ENCODE data around the gene KYNU. TPM values are rescaled to one million over a fixed set of nuclear protein-coding genes. Genes with fewer than 3 reads are reported as not detected.

KYNU gene
- total and polyA plus RNA-seq, 2 of the 13 experiments (the other 11 are each of a cell fraction or from before 2014, with no cell fraction given): 21.9 to 68.6 TPM

DNA sequence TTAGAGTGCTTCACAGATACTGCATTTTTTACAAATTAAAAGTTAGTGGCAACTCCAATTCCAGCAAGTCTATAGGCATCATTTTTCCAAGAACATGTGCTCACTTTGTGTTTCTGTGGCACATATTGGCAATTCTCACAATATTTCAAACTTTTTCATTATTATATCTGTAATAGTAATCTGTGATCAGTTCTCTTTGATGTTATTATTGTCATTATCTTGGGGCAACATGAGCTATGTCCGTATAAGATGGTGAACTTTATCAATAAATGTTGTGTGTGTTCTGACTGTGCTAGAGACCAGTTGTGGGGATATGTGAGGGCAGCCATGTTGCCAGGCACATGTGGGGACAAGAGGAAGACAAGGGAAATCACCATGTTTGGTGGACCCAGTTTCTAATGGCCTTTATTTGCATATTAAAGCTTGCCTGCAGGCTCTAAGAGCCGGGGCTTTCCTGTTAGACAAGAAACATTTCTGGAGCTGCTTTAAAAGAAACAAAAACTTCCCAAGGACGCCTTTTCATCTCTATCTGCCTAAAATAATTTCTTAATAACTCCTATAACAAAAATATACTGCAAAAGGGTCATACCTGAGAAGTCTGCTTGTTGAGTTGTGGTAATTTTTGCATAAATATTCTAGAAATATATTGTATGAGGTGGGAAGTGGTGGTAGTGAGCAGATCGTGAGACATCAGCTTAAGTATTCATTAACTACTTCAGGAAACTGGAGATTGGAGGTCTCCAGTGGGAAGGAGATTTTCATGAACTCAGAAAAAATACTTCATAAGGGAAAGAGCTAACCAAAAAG lies 37.2 kb downstream of the KYNU start:
- WGBS (ENCODE audit: low lambda C conversion rate): 98% methylated on average over 4 of the region's 4 CpGs
- Histone ChIP-seq H3K27ac (ENCODE audit: extremely low read length, insufficient read depth, low read length) (no peak overlapping the region), H3K9me3 (ENCODE audit: low read length) (no peaks in the 10 kb centered on the region), H2AFZ (ENCODE audit: low read length) (no peak overlapping the region), H3K4me1 (ENCODE audit: insufficient read depth, low read length) (peaks cover 13% of the 10 kb centered on the region), H3K9ac (ENCODE audit: insufficient read depth, low read depth, low read length) (no peak overlapping the region), H3K4me3 (replicated peaks in 1 of 3; ENCODE audit: insufficient read depth in 1 of 3, low read depth in 2 of 3, low read length in 3 of 3) (no peak overlapping the region), H3K79me2 (ENCODE audit: insufficient read depth, low read length) (peaks cover 29% of the 10 kb centered on the region), H3K4me2 (ENCODE audit: low read depth, low read length) (no peak overlapping the region), H3K36me3 (replicated peaks in 1 of 2; ENCODE audit: control insufficient read depth in 1 of 2, insufficient read depth in 2 of 2, low read length in 2 of 2) (peaks cover 0 to 12% of the 10 kb centered on the region in 2 experiments; a peak in 1 of 5 replicates), H4K20me1 (ENCODE audit: insufficient read depth, low read length) (no peaks in the 10 kb centered on the region), H3K27me3 (ENCODE audit: control insufficient read depth in 1 of 2, insufficient read depth in 2 of 2, low read length in 2 of 2) (no peaks in the 10 kb centered on the region)
- FAIRE-seq (no peak), ATAC-seq (no peak), DNase-seq (ENCODE audit: low spot score) (no peak)
- ChIA-PET POLR2A (interaction anchor here (0.9 to 1.5 kb wide), 4 partner anchors 35 to 45 kb away, joined by 3 to 4 read pairs (median 4); partner anchors contain the start of gene KYNU), CTCF (ENCODE audit: low intra/inter-chr PET ratio, low total read pairs) (no interaction called here)
- intact Hi-C loops (cut with micrococcal nuclease; ENCODE audit: unreplicated experiment): loop anchor here (5.0 kb wide), 1 partner anchor 43 kb away; no protein-coding TSS in a partner anchor
- TF ChIP-seq, protein P1, sequence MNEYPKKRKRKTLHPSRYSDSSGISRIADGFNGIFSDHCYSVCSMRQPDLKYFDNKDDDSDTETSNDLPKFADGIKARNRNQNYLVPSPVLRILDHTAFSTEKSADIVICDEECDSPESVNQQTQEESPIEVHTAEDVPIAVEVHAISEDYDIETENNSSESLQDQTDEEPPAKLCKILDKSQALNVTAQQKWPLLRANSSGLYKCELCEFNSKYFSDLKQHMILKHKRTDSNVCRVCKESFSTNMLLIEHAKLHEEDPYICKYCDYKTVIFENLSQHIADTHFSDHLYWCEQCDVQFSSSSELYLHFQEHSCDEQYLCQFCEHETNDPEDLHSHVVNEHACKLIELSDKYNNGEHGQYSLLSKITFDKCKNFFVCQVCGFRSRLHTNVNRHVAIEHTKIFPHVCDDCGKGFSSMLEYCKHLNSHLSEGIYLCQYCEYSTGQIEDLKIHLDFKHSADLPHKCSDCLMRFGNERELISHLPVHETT (CRISPR knock-in tag; conservative IDR thresholded peaks at IDR 0.05): no peak
- no peak for TF ChIP-seq THAP11 (CRISPR knock-in tag; IDR thresholded peaks at IDR 0.05)
- no peak for TF ChIP-seq MAFK (conservative IDR thresholded peaks at IDR 0.05 in 1 of 2, IDR thresholded peaks at IDR 0.05 in 1 of 2; ENCODE audit: low read length in 2 of 2)
- TF ChIP-seq ZNF567 (CRISPR knock-in tag; IDR thresholded peaks at IDR 0.05; ENCODE audit: borderline replicate concordance): no peak
- no peak for TF ChIP-seq ZNF484 (CRISPR knock-in tag; IDR thresholded peaks at IDR 0.05; ENCODE audit: borderline replicate concordance, low read depth)
- no peak for TF ChIP-seq ZNF747 (CRISPR knock-in tag; IDR thresholded peaks at IDR 0.05; ENCODE audit: borderline replicate concordance)
- TF ChIP-seq, protein P2, sequence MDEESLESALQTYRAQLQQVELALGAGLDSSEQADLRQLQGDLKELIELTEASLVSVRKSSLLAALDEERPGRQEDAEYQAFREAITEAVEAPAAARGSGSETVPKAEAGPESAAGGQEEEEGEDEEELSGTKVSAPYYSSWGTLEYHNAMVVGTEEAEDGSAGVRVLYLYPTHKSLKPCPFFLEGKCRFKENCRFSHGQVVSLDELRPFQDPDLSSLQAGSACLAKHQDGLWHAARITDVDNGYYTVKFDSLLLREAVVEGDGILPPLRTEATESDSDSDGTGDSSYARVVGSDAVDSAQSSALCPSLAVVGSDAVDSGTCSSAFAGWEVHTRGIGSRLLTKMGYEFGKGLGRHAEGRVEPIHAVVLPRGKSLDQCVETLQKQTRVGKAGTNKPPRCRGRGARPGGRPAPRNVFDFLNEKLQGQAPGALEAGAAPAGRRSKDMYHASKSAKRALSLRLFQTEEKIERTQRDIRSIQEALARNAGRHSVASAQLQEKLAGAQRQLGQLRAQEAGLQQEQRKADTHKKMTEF (CRISPR knock-in tag; IDR thresholded peaks at IDR 0.05): no peak
- TF ChIP-seq ZNF224 (CRISPR knock-in tag; IDR thresholded peaks at IDR 0.05): no peak
- TF ChIP-seq ZNF790 (CRISPR knock-in tag; IDR thresholded peaks at IDR 0.05; ENCODE audit: borderline replicate concordance): no peak
- no peak for TF ChIP-seq ZNF468 (CRISPR knock-in tag; IDR thresholded peaks at IDR 0.05)
- TF ChIP-seq, protein P3, sequence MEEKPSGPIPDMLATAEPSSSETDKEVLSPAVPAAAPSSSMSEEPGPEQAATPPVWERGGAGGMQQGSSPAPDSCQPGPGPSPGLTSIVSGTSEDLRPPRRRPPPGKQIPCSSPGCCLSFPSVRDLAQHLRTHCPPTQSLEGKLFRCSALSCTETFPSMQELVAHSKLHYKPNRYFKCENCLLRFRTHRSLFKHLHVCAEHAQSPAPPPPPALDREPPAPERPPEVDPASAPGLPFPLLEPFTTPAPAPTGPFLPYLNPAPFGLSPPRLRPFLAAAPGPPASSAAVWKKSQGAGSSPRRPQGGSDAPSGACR (CRISPR knock-in tag; IDR thresholded peaks at IDR 0.05): no peak
- no peak for TF ChIP-seq MAFG (CRISPR knock-in tag; IDR thresholded peaks at IDR 0.05)
- TF ChIP-seq SMYD3 (CRISPR knock-in tag; IDR thresholded peaks at IDR 0.05): no peak
- no peak for TF ChIP-seq SIX1 (CRISPR knock-in tag; IDR thresholded peaks at IDR 0.05; ENCODE audit: borderline replicate concordance)
- TF ChIP-seq, protein P4, sequence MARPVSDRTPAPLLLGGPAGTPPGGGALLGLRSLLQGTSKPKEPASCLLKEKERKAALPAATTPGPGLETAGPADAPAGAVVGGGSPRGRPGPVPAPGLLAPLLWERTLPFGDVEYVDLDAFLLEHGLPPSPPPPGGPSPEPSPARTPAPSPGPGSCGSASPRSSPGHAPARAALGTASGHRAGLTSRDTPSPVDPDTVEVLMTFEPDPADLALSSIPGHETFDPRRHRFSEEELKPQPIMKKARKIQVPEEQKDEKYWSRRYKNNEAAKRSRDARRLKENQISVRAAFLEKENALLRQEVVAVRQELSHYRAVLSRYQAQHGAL (CRISPR knock-in tag; IDR thresholded peaks at IDR 0.05; ENCODE audit: not compliant biosample characterization): no peak
- TF ChIP-seq HOXA3 (CRISPR knock-in tag; IDR thresholded peaks at IDR 0.05): no peak
- TF ChIP-seq MXI1 (IDR thresholded peaks at IDR 0.05; ENCODE audit: borderline replicate concordance, low read depth, low read length): no peak
- TF ChIP-seq ZSCAN29 (CRISPR knock-in tag; conservative IDR thresholded peaks at IDR 0.05): no peak
- in situ Hi-C loops (cut with HindIII; ENCODE audit: extremely low pct_ligation_motif_present, low pct_unique_long_range_greater_than_20kb): no loop called here
- BruUV-seq (replicated peaks): no TSS peak

Data from HepG2 (cell line).